Stomach (tissue), 4 donors: Measurements from ENCODE around the gene VAMP2.

Experiments used
- POLR2A ChIP-seq, 4 donors: fragments of 450-650 bp; IDR thresholded peaks; one replicate each; pipeline ENCODE4 v1.6.1; 2016; ENCODE audit warnings: antibody characterized with exemption in 4 of 4, control low read depth in 2 of 4, mild to moderate bottlenecking in 1 of 4, moderate library complexity in 1 of 4
- TF ChIP-seq, protein P1 (sequence below), 7 experiments: fragments of 450-650 bp in 4 of 7; fragments of 200-600 bp in 3 of 7; sonication (generic) in 3 of 7; IDR thresholded peaks; one replicate each; pipeline ENCODE4 v1.5.1; 2016 to 2019; ENCODE audit warnings: antibody characterized with exemption in 7 of 7, control low read depth in 2 of 7, mild to moderate bottlenecking in 1 of 7

DNA sequence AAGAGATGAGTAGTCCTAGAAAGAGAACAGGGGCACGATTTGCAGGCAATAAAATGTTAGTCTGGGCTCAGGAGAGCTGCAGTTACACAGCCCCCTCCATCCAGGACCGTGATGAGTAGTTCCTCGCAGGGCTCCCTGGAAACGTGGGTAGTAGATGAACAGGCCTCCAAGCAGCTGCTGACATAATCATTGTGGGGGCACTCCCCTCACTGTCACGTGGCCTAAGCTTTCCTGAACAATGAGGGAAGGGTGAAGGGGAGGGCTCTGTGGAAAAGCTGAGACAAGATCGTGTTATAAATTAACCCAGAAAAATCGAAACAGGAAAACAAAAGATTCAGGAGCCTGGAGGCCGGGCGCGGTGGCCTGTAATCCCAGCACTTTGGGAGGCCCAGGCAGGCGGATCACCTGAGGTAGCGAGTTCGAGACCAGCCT, 9.2 kb downstream of the VAMP2 start:
- TF ChIP-seq, protein P1, sequence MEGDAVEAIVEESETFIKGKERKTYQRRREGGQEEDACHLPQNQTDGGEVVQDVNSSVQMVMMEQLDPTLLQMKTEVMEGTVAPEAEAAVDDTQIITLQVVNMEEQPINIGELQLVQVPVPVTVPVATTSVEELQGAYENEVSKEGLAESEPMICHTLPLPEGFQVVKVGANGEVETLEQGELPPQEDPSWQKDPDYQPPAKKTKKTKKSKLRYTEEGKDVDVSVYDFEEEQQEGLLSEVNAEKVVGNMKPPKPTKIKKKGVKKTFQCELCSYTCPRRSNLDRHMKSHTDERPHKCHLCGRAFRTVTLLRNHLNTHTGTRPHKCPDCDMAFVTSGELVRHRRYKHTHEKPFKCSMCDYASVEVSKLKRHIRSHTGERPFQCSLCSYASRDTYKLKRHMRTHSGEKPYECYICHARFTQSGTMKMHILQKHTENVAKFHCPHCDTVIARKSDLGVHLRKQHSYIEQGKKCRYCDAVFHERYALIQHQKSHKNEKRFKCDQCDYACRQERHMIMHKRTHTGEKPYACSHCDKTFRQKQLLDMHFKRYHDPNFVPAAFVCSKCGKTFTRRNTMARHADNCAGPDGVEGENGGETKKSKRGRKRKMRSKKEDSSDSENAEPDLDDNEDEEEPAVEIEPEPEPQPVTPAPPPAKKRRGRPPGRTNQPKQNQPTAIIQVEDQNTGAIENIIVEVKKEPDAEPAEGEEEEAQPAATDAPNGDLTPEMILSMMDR (IDR thresholded peaks at IDR 0.05) = no peak
- TF ChIP-seq POLR2A (IDR thresholded peaks at IDR 0.05) = peak in 1 of 4 donors; percentile 6
